K562 (cell line): ENCODE data around the gene ZNF625. TPM values are rescaled to one million over a fixed set of nuclear protein-coding genes. Genes with fewer than 3 reads are reported as not detected.

Experiments
- ATAC-seq: fragments of 200-7000 bp; cut with Tn5 transposase; 3 replicates; pipeline ENCODE4 v1.9.1; 2020; ENCODE audit warnings: moderate library complexity
- BruUV-seq: library from RNA; stranded (reverse); fragments of 400-500 nt; replicated peaks from 2 replicates; lab custom pipeline; 2021; lab: Mats Ljungman, UMichigan
- CTCF ChIA-PET: fragments of 300-600 bp; formaldehyde crosslinking; extraction: SDS; loops from one replicate; lab custom pipeline; 2021; ENCODE audit warnings: low intra/inter-chr PET ratio; lab: Yijun Ruan, JAX
- POLR2A ChIA-PET: fragments of 300-600, 350-650 bp; sonication (Branson Sonifier 250); formaldehyde crosslinking; extraction: SDS; loops from one replicate; lab custom pipeline; 2021; ENCODE audit warnings: antibody characterized with exemption, inconsistent platforms; lab: Yijun Ruan, JAX
- DNase-seq, 4 experiments: peaks; one replicate each; pipeline versions ENCODE4 v3.0.0 to v3.0.0-alpha.2; 2011 to 2018; ENCODE audit warnings: low spot score in 3 of 4, mixed read lengths in 3 of 4; ENCODE audit errors: extremely low read depth in 1 of 4
- FAIRE-seq: peaks from 2 replicates; lab custom pipeline; 2011; peaks lifted over from hg19 to GRCh38; lab: Jason Lieb, UNC
- H2AFZ ChIP-seq: 2 replicates; pipeline ENCODE4 v1.6.0; 2011; ENCODE audit warnings: low read depth, low read length, control low read depth, inconsistent platforms
- H3K27ac ChIP-seq: fragments of 200-600 bp; 3 replicates; pipeline ENCODE4 v1.8.0; 2011; ENCODE audit warnings: low read depth, mild to moderate bottlenecking, control low read depth, inconsistent platforms, low read length, moderate library complexity, mixed read lengths; ENCODE audit errors: extremely low read depth
- H3K27me3 ChIP-seq, 2 experiments: fragments of 300-600 bp in 1 of 2; 2 replicates in 1 of 2; 3 replicates in 1 of 2; pipeline versions ENCODE4 v1.6.0 to v1.8.0; 2011; ENCODE audit warnings: inconsistent platforms in 2 of 2, low read length in 2 of 2, mild to moderate bottlenecking in 1 of 2, mixed read lengths in 1 of 2, moderate library complexity in 1 of 2; ENCODE audit not compliant: control insufficient read depth in 2 of 2, insufficient read depth in 2 of 2
- H3K36me3 ChIP-seq: fragments of 300-600 bp; 3 replicates; pipeline ENCODE4 v1.8.0; 2011; ENCODE audit warnings: mild to moderate bottlenecking, low read length, inconsistent platforms; ENCODE audit not compliant: control insufficient read depth, insufficient read depth
- H3K4me1 ChIP-seq, 2 experiments: fragments of 200-600 bp in 1 of 2; replicated peaks in 1 of 2; 2 replicates in 1 of 2; 3 replicates in 1 of 2; pipeline versions ENCODE4 v1.5.1 to v1.8.0; 2011; ENCODE audit warnings: inconsistent platforms in 2 of 2, low read length in 2 of 2, mild to moderate bottlenecking in 1 of 2, mixed read lengths in 1 of 2, moderate library complexity in 1 of 2; ENCODE audit not compliant: control insufficient read depth in 2 of 2, insufficient read depth in 2 of 2
- H3K4me2 ChIP-seq: 2 replicates; pipeline ENCODE4 v1.6.1; 2011; ENCODE audit warnings: low read length, control low read depth, inconsistent platforms, mixed read lengths; ENCODE audit not compliant: insufficient read depth
- H3K4me3 ChIP-seq: fragments of 200-600 bp; sonication (generic), shearing (Covaris generic); 2 replicates; pipeline ENCODE4 v1.5.1; 2016; ENCODE audit warnings: control low read depth, inconsistent platforms
- H3K79me2 ChIP-seq: fragments of 200-600 bp; 3 replicates; pipeline ENCODE4 v1.8.0; 2011; ENCODE audit warnings: low read length, inconsistent platforms; ENCODE audit not compliant: control insufficient read depth, insufficient read depth
- H3K9ac ChIP-seq, 2 experiments: 2 replicates each; pipeline versions ENCODE4 v1.6.0 to v1.6.1; 2011; ENCODE audit warnings: low read depth in 2 of 2, low read length in 2 of 2, control low read depth in 1 of 2, inconsistent platforms in 1 of 2, mild to moderate bottlenecking in 1 of 2, mixed read lengths in 1 of 2; ENCODE audit not compliant: insufficient read depth in 1 of 2
- H3K9me1 ChIP-seq: one replicate; pipeline ENCODE4 v1.6.0; 2011; ENCODE audit warnings: inconsistent platforms, mild to moderate bottlenecking, low read length, moderate library complexity; ENCODE audit not compliant: control insufficient read depth, insufficient read depth
- H3K9me3 ChIP-seq: replicated peaks from 2 replicates; pipeline ENCODE4 v1.5.1; 2011; ENCODE audit warnings: low read depth, low read length, inconsistent platforms; ENCODE audit not compliant: control insufficient read depth, insufficient read depth
- H4K20me1 ChIP-seq: replicated peaks from 2 replicates; pipeline ENCODE4 v1.6.1; 2011; ENCODE audit warnings: low read length, inconsistent platforms, mixed read lengths; ENCODE audit not compliant: control insufficient read depth, insufficient read depth
- ADNP ChIP-seq: fragments of 200-800 bp; sonication (Bioruptor generic); IDR thresholded peaks from 2 replicates; pipeline ENCODE4 v1.6.1; 2016; ENCODE audit warnings: missing genetic modification characterization, missing compliant biosample characterization
- BHLHE40 ChIP-seq: IDR thresholded peaks from 2 replicates; pipeline ENCODE4 v1.6.1; 2011; ENCODE audit warnings: low read length, improper control_type of control experiment
- CBX1 ChIP-seq: sonication (generic); IDR thresholded peaks from 2 replicates; pipeline ENCODE4 v1.6.1; 2016; ENCODE audit warnings: antibody characterized with exemption, low read depth, mild to moderate bottlenecking
- POLR2G ChIP-seq: fragments of 200-400 bp; formaldehyde crosslinking; IDR thresholded peaks from 2 replicates; pipeline ENCODE4 v1.6.1; 2017; ENCODE audit warnings: low read depth, mild to moderate bottlenecking, antibody characterized with exemption, low read length, moderate library complexity
- RAD21 ChIP-seq, 2 experiments: fragments of 250-450 bp in 1 of 2; fragments of 450-650 bp in 1 of 2; sonication (Bioruptor Pico) in 1 of 2; formaldehyde crosslinking in 1 of 2; IDR thresholded peaks in 1 of 2; conservative IDR thresholded peaks in 1 of 2; 2 replicates each; pipeline versions ENCODE4 v1.4.0 to v1.8.0; 2020 to 2022; ENCODE audit warnings: mild to moderate bottlenecking in 2 of 2, moderate library complexity in 1 of 2
- WGBS: fragments of 100-300 bp; shearing (Covaris generic); methylation state at CpG from one replicate; pipeline ENCODE4 v1.1.6; 2016; ENCODE audit warnings: low coverage, mixed read lengths; ENCODE audit not compliant: insufficient coverage; ENCODE audit errors: missing lambda C conversion rate; 5-methylcytosine and 5-hydroxymethylcytosine counted together
- in situ Hi-C: fragments of 300-500 bp; cut with MboI; formaldehyde crosslinking; loops from 4 replicates; pipeline ENCODE4 v1.15.0; 2018; ENCODE audit warnings: inconsistent platforms, mixed read lengths
- intact Hi-C: fragments of 100-400 bp; cut with micrococcal nuclease; formaldehyde crosslinking; loops from 2 replicates; pipeline ENCODE4 v1.14.2; 2022
- polyA plus RNA-seq, 8 experiments: library from polyadenylated mRNA; depleted of rRNA in 4 of 8; stranded (reverse) in 5 of 8; unstranded in 3 of 8; fragments of >200 nt; fragmentation: Nextera tagmentation in 2 of 8; fragmentation: Illumina TruSeq in 1 of 8; extraction: Ambion mirVana in 2 of 8; extraction: Trizol in 1 of 8; gene quantifications; 2 replicates each; pipeline versions ENCODE4 v1.2.1 to v1.2.3, GENCODE V29; 2011 to 2014; ENCODE audit warnings: inconsistent platforms in 1 of 8, missing spikeins in 1 of 8
- total RNA-seq, 7 experiments: library from RNA; depleted of rRNA in 6 of 7; stranded (reverse); fragments of >200 nt in 6 of 7; fragmentation: Illumina TruSeq in 2 of 7; extraction: Trizol in 2 of 7; gene quantifications; 2 replicates each; pipeline versions ENCODE4 v1.2.1 to v1.2.3, GENCODE V29; 2011 to 2021; ENCODE audit warnings: low replicate concordance in 1 of 7
- TF ChIP-seq, protein P1 (sequence below), 3 experiments: IDR thresholded peaks in 2 of 3; conservative IDR thresholded peaks in 1 of 3; 2 replicates each; pipeline ENCODE4 v1.5.1; 2011 to 2012; ENCODE audit warnings: low read length in 3 of 3, mild to moderate bottlenecking in 3 of 3, control low read depth in 2 of 3, improper control_type of control experiment in 1 of 3, inconsistent platforms in 1 of 3, low read depth in 1 of 3, mixed read lengths in 1 of 3, moderate library complexity in 1 of 3; ENCODE audit not compliant: insufficient read depth in 2 of 3
- TF ChIP-seq, protein P2 (sequence below): fragments of 450-650 bp; IDR thresholded peaks from 2 replicates; pipeline ENCODE4 v1.6.1; 2018; ENCODE audit warnings: mild to moderate bottlenecking, low read depth; ENCODE audit not compliant: partially characterized antibody

The ZNF625 gene
- total and polyA plus RNA-seq, 9 of the 15 experiments (the other 6 are each of a cell fraction or from before 2014, with no cell fraction given): 0.07 to 0.09 TPM; not detected in 7

- TF ChIP-seq RAD21 (CRISPR knock-in tag; conservative IDR thresholded peaks at IDR 0.05 in 1 of 2, IDR thresholded peaks at IDR 0.05 in 1 of 2): peak in 1 of 2 experiments; percentile 56; a peak in 2 of 4 replicates
- no peak for TF ChIP-seq ADNP (tag)
- TF ChIP-seq, all 486 proteins: peak for 3
Observed at GRCh38 chr19:12126707-12127106, 29.8 kb downstream of the ZNF625 start (continued).

DNA sequence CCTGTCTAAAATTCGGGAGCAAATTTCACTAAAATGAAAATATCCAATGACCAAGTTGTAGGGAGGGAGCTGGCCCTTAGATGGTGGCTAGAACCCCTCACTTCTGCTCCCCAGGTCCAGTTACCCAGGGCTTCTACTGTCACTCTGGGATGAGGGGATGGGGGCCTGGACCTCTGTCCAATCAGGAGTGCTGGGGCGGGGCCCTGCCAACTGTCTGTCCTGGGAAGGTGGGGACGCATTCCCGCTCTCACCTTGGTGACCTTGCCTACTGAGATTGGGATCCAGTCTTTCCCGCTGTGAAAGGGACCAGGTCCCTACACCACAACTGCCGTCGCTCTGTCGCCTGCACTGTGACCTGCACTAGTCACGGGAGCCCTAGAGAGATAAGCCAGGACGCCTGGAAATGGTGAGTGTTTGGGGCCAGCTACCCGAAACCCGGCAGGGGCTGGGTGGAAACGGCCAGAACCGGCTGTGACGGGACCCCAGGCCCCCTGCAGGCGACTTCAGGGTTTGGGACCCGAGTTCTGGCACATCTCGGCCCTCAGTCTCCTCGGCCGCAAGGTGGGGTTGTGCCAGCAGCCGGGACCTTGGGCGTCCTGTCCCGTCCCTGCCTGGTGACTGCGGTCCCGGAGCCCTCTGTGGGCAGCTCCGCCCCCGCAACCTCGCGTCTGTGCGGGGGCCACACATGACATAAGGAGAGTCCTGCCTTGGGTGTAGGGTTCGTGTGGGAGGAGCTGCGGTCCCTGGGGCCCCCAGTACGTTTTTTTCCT is 39.1 kb downstream of the ZNF625 start:
- no peaks in the 10 kb centered on the region for H3K79me2 ChIP-seq
- no TSS peak for BruUV-seq
- H4K20me1 ChIP-seq: no peaks in the 10 kb centered on the region
- DNase-seq: peak in 2 of 4 experiments; percentile 15 to 17
- no peak for FAIRE-seq
- H3K27me3 ChIP-seq: no peaks in the 10 kb centered on the region
- ChIA-PET POLR2A (interaction anchor here (0.6 to 0.7 kb wide), 3 partner anchors 135 to 700 kb away, joined by 3 to 4 read pairs (median 3); no protein-coding TSS in a partner anchor), CTCF (no interaction called here)
- ATAC-seq: peak; percentile 47
- peaks cover 10% of the 10 kb centered on the region for H3K9me3 ChIP-seq
- intact Hi-C loops (no loop called here), in situ Hi-C loops (no loop called here)
- H3K4me2 ChIP-seq: no peak overlapping the region
- peaks cover 10% of the 10 kb centered on the region; the same call in 2 of the 3 replicates for H3K36me3 ChIP-seq
- WGBS: 58% methylated on average over 24 of the region's 33 CpGs
- H3K4me1 ChIP-seq: peaks cover 0 to 5% of the 10 kb centered on the region in 2 experiments; a peak in 2 of 5 replicates
- no peaks in the 10 kb centered on the region for H3K9me1 ChIP-seq
- H3K9ac ChIP-seq: 0 out of 4 replicates have a peak overlapping the region, but pooled peaks of 1 of the 2 experiments have one; percentile 9
- H2AFZ ChIP-seq: no peak overlapping the region
- no peak overlapping the region for H3K4me3 ChIP-seq
- H3K27ac ChIP-seq: no peak overlapping the region
- peak; percentile 53; the same call in 1 of the 2 replicates for TF ChIP-seq BHLHE40
- TF ChIP-seq CBX1: 0 out of 2 replicates have a peak, but pooled peaks have one; percentile 34
- TF ChIP-seq, protein P1, sequence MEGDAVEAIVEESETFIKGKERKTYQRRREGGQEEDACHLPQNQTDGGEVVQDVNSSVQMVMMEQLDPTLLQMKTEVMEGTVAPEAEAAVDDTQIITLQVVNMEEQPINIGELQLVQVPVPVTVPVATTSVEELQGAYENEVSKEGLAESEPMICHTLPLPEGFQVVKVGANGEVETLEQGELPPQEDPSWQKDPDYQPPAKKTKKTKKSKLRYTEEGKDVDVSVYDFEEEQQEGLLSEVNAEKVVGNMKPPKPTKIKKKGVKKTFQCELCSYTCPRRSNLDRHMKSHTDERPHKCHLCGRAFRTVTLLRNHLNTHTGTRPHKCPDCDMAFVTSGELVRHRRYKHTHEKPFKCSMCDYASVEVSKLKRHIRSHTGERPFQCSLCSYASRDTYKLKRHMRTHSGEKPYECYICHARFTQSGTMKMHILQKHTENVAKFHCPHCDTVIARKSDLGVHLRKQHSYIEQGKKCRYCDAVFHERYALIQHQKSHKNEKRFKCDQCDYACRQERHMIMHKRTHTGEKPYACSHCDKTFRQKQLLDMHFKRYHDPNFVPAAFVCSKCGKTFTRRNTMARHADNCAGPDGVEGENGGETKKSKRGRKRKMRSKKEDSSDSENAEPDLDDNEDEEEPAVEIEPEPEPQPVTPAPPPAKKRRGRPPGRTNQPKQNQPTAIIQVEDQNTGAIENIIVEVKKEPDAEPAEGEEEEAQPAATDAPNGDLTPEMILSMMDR (IDR thresholded peaks at IDR 0.05 in 2 of 3, conservative IDR thresholded peaks at IDR 0.05 in 1 of 3; ENCODE audit: insufficient read depth in 2 of 3, low read depth in 1 of 3, low read length in 3 of 3): peak in 1 of 3 experiments; percentile 49; a peak in 2 of 6 replicates
- TF ChIP-seq, protein P2, sequence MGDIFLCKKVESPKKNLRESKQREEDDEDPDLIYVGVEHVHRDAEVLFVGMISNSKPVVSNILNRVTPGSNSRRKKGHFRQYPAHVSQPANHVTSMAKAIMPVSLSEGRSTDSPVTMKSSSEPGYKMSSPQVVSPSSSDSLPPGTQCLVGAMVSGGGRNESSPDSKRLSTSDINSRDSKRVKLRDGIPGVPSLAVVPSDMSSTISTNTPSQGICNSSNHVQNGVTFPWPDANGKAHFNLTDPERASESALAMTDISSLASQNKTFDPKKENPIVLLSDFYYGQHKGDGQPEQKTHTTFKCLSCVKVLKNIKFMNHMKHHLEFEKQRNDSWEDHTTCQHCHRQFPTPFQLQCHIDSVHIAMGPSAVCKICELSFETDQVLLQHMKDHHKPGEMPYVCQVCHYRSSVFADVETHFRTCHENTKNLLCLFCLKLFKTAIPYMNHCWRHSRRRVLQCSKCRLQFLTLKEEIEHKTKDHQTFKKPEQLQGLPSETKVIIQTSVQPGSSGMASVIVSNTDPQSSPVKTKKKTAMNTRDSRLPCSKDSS: no peak
- TF ChIP-seq POLR2G: peak; percentile 61
